Measurements from ENCODE around the gene CCSER1. TPM values are rescaled to one million over a fixed set of nuclear protein-coding genes. Genes with fewer than 3 reads are reported as not detected.

CCSER1 gene
- total and polyA plus RNA-seq, 2 experiments from 2014 or later, result 2.9 to 3.4 TPM

- TF ChIP-seq EZH2phosphoT487 (IDR thresholded peaks at IDR 0.05; ENCODE audit: unreplicated experiment), result no peak
- TF ChIP-seq, protein P1, sequence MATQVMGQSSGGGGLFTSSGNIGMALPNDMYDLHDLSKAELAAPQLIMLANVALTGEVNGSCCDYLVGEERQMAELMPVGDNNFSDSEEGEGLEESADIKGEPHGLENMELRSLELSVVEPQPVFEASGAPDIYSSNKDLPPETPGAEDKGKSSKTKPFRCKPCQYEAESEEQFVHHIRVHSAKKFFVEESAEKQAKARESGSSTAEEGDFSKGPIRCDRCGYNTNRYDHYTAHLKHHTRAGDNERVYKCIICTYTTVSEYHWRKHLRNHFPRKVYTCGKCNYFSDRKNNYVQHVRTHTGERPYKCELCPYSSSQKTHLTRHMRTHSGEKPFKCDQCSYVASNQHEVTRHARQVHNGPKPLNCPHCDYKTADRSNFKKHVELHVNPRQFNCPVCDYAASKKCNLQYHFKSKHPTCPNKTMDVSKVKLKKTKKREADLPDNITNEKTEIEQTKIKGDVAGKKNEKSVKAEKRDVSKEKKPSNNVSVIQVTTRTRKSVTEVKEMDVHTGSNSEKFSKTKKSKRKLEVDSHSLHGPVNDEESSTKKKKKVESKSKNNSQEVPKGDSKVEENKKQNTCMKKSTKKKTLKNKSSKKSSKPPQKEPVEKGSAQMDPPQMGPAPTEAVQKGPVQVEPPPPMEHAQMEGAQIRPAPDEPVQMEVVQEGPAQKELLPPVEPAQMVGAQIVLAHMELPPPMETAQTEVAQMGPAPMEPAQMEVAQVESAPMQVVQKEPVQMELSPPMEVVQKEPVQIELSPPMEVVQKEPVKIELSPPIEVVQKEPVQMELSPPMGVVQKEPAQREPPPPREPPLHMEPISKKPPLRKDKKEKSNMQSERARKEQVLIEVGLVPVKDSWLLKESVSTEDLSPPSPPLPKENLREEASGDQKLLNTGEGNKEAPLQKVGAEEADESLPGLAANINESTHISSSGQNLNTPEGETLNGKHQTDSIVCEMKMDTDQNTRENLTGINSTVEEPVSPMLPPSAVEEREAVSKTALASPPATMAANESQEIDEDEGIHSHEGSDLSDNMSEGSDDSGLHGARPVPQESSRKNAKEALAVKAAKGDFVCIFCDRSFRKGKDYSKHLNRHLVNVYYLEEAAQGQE (IDR thresholded peaks at IDR 0.05; ENCODE audit: unreplicated experiment), result no peak
- no peak for TF ChIP-seq POLR2AphosphoS5 (IDR thresholded peaks at IDR 0.05; ENCODE audit: low read depth)
- TF ChIP-seq ZNF114 (CRISPR knock-in tag; IDR thresholded peaks at IDR 0.05), result no peak
- no peak for TF ChIP-seq JUNB (IDR thresholded peaks at IDR 0.05; ENCODE audit: unreplicated experiment)
- TF ChIP-seq CTCF (conservative IDR thresholded peaks at IDR 0.05; ENCODE audit: low read depth in 2 of 2), result no peak
- TF ChIP-seq STAT1 (IDR thresholded peaks at IDR 0.05; ENCODE audit: unreplicated experiment), result no peak
- TF ChIP-seq EZH2 (IDR thresholded peaks at IDR 0.05; ENCODE audit: low read depth, unreplicated experiment), result no peak
Observed at GRCh38 chr4:90745176-90745575, 618.0 kb downstream of the CCSER1 start (continued).

- DNase-seq (ENCODE audit: low spot score) (peak; percentile 49), ATAC-seq (peak; percentile 70)
- Mint-ChIP-seq H3K27ac (no peak overlapping the region), H3K4me3 (no peak overlapping the region), H3K9me3 (peaks cover 6% of the 10 kb centered on the region; the same call in 2 of the 3 replicates), H3K27me3 (ENCODE audit: insufficient read depth, low read depth, poor library complexity) (no peaks in the 10 kb centered on the region), H3K4me1 (peaks cover 21% of the 10 kb centered on the region), H3K36me3 (ENCODE audit: low read depth) (peaks cover 7% of the 10 kb centered on the region; the same call in 2 of the 3 replicates)
- Histone ChIP-seq H3K4me1 (ENCODE audit: insufficient read depth) (peaks cover 28% of the 10 kb centered on the region), H3K27me3 (ENCODE audit: insufficient read depth) (no peaks in the 10 kb centered on the region), H3K79me2 (replicated peaks; ENCODE audit: insufficient read depth) (no peaks in the 10 kb centered on the region), H3K4me2 (peak overlapping the region; percentile 69), H3K36me3 (ENCODE audit: insufficient read depth) (no peaks in the 10 kb centered on the region), H3K4me3 (peak overlapping the region; percentile 31; the same call in 1 of the 2 replicates), H4K20me1 (replicated peaks; ENCODE audit: insufficient read depth) (no peaks in the 10 kb centered on the region), H2AFZ (no peak overlapping the region), H3F3A (replicated peaks; ENCODE audit: low read depth) (no peaks in the 10 kb centered on the region), H3K27ac (ENCODE audit: low read depth) (0 out of 2 replicates have a peak overlapping the region, but pooled peaks have one; percentile 63), H3K9me2 (ENCODE audit: insufficient read depth) (no peaks in the 10 kb centered on the region)
- TF ChIP-seq, protein P2, sequence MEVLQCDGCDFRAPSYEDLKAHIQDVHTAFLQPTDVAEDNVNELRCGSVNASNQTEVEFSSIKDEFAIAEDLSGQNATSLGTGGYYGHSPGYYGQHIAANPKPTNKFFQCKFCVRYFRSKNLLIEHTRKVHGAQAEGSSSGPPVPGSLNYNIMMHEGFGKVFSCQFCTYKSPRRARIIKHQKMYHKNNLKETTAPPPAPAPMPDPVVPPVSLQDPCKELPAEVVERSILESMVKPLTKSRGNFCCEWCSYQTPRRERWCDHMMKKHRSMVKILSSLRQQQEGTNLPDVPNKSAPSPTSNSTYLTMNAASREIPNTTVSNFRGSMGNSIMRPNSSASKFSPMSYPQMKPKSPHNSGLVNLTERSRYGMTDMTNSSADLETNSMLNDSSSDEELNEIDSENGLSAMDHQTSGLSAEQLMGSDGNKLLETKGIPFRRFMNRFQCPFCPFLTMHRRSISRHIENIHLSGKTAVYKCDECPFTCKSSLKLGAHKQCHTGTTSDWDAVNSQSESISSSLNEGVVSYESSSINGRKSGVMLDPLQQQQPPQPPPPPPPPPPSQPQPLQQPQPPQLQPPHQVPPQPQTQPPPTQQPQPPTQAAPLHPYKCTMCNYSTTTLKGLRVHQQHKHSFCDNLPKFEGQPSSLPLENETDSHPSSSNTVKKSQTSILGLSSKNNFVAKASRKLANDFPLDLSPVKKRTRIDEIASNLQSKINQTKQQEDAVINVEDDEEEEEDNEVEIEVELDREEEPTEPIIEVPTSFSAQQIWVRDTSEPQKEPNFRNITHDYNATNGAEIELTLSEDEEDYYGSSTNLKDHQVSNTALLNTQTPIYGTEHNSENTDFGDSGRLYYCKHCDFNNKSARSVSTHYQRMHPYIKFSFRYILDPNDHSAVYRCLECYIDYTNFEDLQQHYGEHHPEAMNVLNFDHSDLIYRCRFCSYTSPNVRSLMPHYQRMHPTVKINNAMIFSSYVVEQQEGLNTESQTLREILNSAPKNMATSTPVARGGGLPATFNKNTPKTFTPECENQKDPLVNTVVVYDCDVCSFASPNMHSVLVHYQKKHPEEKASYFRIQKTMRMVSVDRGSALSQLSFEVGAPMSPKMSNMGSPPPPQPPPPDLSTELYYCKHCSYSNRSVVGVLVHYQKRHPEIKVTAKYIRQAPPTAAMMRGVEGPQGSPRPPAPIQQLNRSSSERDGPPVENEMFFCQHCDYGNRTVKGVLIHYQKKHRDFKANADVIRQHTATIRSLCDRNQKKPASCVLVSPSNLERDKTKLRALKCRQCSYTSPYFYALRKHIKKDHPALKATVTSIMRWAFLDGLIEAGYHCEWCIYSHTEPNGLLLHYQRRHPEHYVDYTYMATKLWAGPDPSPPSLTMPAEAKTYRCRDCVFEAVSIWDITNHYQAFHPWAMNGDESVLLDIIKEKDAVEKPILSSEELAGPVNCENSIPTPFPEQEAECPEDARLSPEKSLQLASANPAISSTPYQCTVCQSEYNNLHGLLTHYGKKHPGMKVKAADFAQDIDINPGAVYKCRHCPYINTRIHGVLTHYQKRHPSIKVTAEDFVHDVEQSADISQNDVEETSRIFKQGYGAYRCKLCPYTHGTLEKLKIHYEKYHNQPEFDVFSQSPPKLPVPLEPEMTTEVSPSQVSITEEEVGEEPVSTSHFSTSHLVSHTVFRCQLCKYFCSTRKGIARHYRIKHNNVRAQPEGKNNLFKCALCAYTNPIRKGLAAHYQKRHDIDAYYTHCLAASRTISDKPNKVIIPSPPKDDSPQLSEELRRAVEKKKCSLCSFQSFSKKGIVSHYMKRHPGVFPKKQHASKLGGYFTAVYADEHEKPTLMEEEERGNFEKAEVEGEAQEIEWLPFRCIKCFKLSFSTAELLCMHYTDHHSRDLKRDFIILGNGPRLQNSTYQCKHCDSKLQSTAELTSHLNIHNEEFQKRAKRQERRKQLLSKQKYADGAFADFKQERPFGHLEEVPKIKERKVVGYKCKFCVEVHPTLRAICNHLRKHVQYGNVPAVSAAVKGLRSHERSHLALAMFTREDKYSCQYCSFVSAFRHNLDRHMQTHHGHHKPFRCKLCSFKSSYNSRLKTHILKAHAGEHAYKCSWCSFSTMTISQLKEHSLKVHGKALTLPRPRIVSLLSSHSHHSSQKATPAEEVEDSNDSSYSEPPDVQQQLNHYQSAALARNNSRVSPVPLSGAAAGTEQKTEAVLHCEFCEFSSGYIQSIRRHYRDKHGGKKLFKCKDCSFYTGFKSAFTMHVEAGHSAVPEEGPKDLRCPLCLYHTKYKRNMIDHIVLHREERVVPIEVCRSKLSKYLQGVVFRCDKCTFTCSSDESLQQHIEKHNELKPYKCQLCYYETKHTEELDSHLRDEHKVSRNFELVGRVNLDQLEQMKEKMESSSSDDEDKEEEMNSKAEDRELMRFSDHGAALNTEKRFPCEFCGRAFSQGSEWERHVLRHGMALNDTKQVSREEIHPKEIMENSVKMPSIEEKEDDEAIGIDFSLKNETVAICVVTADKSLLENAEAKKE (CRISPR knock-in tag; IDR thresholded peaks at IDR 0.05), result peak; percentile 45; the same call in 1 of the 2 replicates
- no peak for TF ChIP-seq ZNF114 (CRISPR knock-in tag; IDR thresholded peaks at IDR 0.05)
Observed at GRCh38 chr4:90753068-90753467, 625.9 kb downstream of the CCSER1 start.
